Rectal smooth muscle tissue (tissue), 1 donor: ENCODE measurements around the gene ABCC4.

ENCODE experiments used
- H3K27ac ChIP-seq: one replicate; pipeline ENCODE4 v1.7.0; 2013; ENCODE audit warnings: low read depth, low read length, inconsistent platforms
- H3K27me3 ChIP-seq: one replicate; pipeline ENCODE4 v1.7.0; 2013; ENCODE audit warnings: low read length; ENCODE audit not compliant: control insufficient read depth, insufficient read depth
- H3K36me3 ChIP-seq: one replicate; pipeline ENCODE4 v1.7.0; 2013; ENCODE audit warnings: low read length; ENCODE audit not compliant: control insufficient read depth, insufficient read depth
- H3K4me1 ChIP-seq: one replicate; pipeline ENCODE4 v1.7.0; 2013; ENCODE audit warnings: low read length; ENCODE audit not compliant: control insufficient read depth, insufficient read depth
- H3K4me3 ChIP-seq: one replicate; pipeline ENCODE4 v1.7.0; 2013; ENCODE audit warnings: low read length
- H3K9ac ChIP-seq: one replicate; pipeline ENCODE4 v1.7.0; 2013; ENCODE audit warnings: low read length

Gene ABCC4

GRCh38 chr13:95319551-95320274, 18.5 kb upstream of the ABCC4 start:
- Histone ChIP-seq H3K27me3 (no peaks in the 10 kb centered on the region), H3K4me3 (no peak overlapping the region), H3K9ac (no peak overlapping the region), H3K36me3 (no peaks in the 10 kb centered on the region), H3K27ac (no peak overlapping the region), H3K4me1 (no peaks in the 10 kb centered on the region)

- no peaks in the 10 kb centered on the region for H3K27me3 ChIP-seq
- H3K27ac ChIP-seq: no peak overlapping the region
- H3K4me1 ChIP-seq: no peaks in the 10 kb centered on the region
- no peak overlapping the region for H3K4me3 ChIP-seq
- H3K36me3 ChIP-seq: no peaks in the 10 kb centered on the region
- H3K9ac ChIP-seq: no peak overlapping the region
Observed at GRCh38 chr13:95317039-95317989, 16.1 kb upstream of the ABCC4 start.

GRCh38 chr13:95315752-95316151, 14.5 kb upstream of the ABCC4 start:
- Histone ChIP-seq H3K27ac (no peak overlapping the region), H3K4me1 (no peaks in the 10 kb centered on the region), H3K36me3 (no peaks in the 10 kb centered on the region), H3K27me3 (no peaks in the 10 kb centered on the region), H3K9ac (no peak overlapping the region), H3K4me3 (no peak overlapping the region)

- Histone ChIP-seq H3K27me3 (no peaks in the 10 kb centered on the region), H3K36me3 (no peaks in the 10 kb centered on the region), H3K27ac (no peak overlapping the region), H3K9ac (no peak overlapping the region), H3K4me1 (no peaks in the 10 kb centered on the region), H3K4me3 (no peak overlapping the region)
Observed at GRCh38 chr13:95307507-95307906, 6.3 kb upstream of the ABCC4 start.

GRCh38 chr13:95304453-95304852, 3.2 kb upstream of the ABCC4 start:
- H3K4me1 ChIP-seq: no peaks in the 10 kb centered on the region
- no peaks in the 10 kb centered on the region for H3K36me3 ChIP-seq
- no peak overlapping the region for H3K27ac ChIP-seq

GRCh38 chr13:95301968-95302393, 730 bp upstream of the ABCC4 start:
- H3K4me1 ChIP-seq: no peaks in the 10 kb centered on the region
- H3K4me3 ChIP-seq: peak overlapping the region; percentile 81
- no peaks in the 10 kb centered on the region for H3K36me3 ChIP-seq
- no peak overlapping the region for H3K9ac ChIP-seq
- peak overlapping the region; percentile 81 for H3K27ac ChIP-seq
- no peaks in the 10 kb centered on the region for H3K27me3 ChIP-seq

More at GRCh38 chr13:95304453-95304852, 3.2 kb upstream of the ABCC4 start:
- H3K4me3 ChIP-seq: no peak overlapping the region
- H3K27me3 ChIP-seq: no peaks in the 10 kb centered on the region
- H3K9ac ChIP-seq: no peak overlapping the region

- no peaks in the 10 kb centered on the region for H3K4me1 ChIP-seq
- H3K9ac ChIP-seq: peak overlapping the region; percentile 32
- H3K27ac ChIP-seq: peak overlapping the region; percentile 81
- peak overlapping the region; percentile 81 for H3K4me3 ChIP-seq
- no peaks in the 10 kb centered on the region for H3K27me3 ChIP-seq
- no peaks in the 10 kb centered on the region for H3K36me3 ChIP-seq
Observed at GRCh38 chr13:95300625-95301182, 547 bp downstream of the ABCC4 start.

GRCh38 chr13:95298971-95299621, 2.2 kb downstream of the ABCC4 start:
- Histone ChIP-seq H3K4me3 (no peak overlapping the region), H3K27me3 (no peaks in the 10 kb centered on the region), H3K4me1 (no peaks in the 10 kb centered on the region), H3K36me3 (no peaks in the 10 kb centered on the region), H3K27ac (no peak overlapping the region), H3K9ac (no peak overlapping the region)

GRCh38 chr13:95298169-95298965, 2.9 kb downstream of the ABCC4 start:
- Histone ChIP-seq H3K4me1 (no peaks in the 10 kb centered on the region), H3K27ac (no peak overlapping the region), H3K36me3 (no peaks in the 10 kb centered on the region), H3K4me3 (no peak overlapping the region), H3K27me3 (no peaks in the 10 kb centered on the region), H3K9ac (no peak overlapping the region)

- no peak overlapping the region for H3K4me3 ChIP-seq
- no peaks in the 10 kb centered on the region for H3K27me3 ChIP-seq
- no peaks in the 10 kb centered on the region for H3K36me3 ChIP-seq
- no peak overlapping the region for H3K9ac ChIP-seq
- H3K27ac ChIP-seq: no peak overlapping the region
- H3K4me1 ChIP-seq: no peaks in the 10 kb centered on the region
Observed at GRCh38 chr13:95296326-95296925, 4.8 kb downstream of the ABCC4 start.

GRCh38 chr13:95295026-95295425, 6.2 kb downstream of the ABCC4 start:
- no peaks in the 10 kb centered on the region for H3K36me3 ChIP-seq
- no peak overlapping the region for H3K4me3 ChIP-seq
- no peaks in the 10 kb centered on the region for H3K27me3 ChIP-seq
- no peak overlapping the region for H3K27ac ChIP-seq
- H3K4me1 ChIP-seq: no peaks in the 10 kb centered on the region
- H3K9ac ChIP-seq: no peak overlapping the region
